DND-41 (cell line): ENCODE data around the gene MCF2L2.

Experiments
- ATAC-seq: fragments of 200-7000 bp; cut with Tn5 transposase; 3 replicates; pipeline ENCODE4 v1.9.1; 2021; ENCODE audit warnings: low read depth; ENCODE audit not compliant: insufficient read depth
- DNase-seq: peaks from one replicate; pipeline ENCODE4 v3.0.0-alpha.2; 2020
- H2AFZ ChIP-seq: 2 replicates; pipeline ENCODE4 v1.6.0; 2012; ENCODE audit warnings: low read depth, low read length
- H3K27ac ChIP-seq: 2 replicates; pipeline ENCODE4 v1.5.1; 2012; ENCODE audit warnings: low read length, inconsistent platforms
- H3K27me3 ChIP-seq: fragments of 200-600 bp; sonication (generic); 2 replicates; pipeline ENCODE4 v1.6.0; 2012; ENCODE audit warnings: low read length, mild to moderate bottlenecking, inconsistent platforms; ENCODE audit not compliant: insufficient read depth, poor library complexity
- H3K36me3 ChIP-seq: 2 replicates; pipeline ENCODE4 v1.5.1; 2012; ENCODE audit warnings: low read length, inconsistent platforms; ENCODE audit not compliant: insufficient read depth
- H3K4me1 ChIP-seq: 2 replicates; pipeline ENCODE4 v1.5.1; 2012; ENCODE audit warnings: mild to moderate bottlenecking, low read length; ENCODE audit not compliant: insufficient read depth
- H3K4me2 ChIP-seq: 2 replicates; pipeline ENCODE4 v1.6.0; 2012; ENCODE audit warnings: mild to moderate bottlenecking, moderate library complexity, low read length, inconsistent platforms; ENCODE audit not compliant: insufficient read depth
- H3K4me3 ChIP-seq, 2 experiments: fragments of 200-600 bp in 1 of 2; shearing (Covaris generic) in 1 of 2; 2 replicates each; pipeline ENCODE4 v1.5.1; 2012 to 2016; ENCODE audit warnings: inconsistent platforms in 2 of 2, low read length in 2 of 2, mild to moderate bottlenecking in 2 of 2, low read depth in 1 of 2, moderate library complexity in 1 of 2
- H3K79me2 ChIP-seq: 2 replicates; pipeline ENCODE4 v1.6.0; 2012; ENCODE audit warnings: low read length, inconsistent platforms; ENCODE audit not compliant: insufficient read depth
- H3K9ac ChIP-seq: 2 replicates; pipeline ENCODE4 v1.6.0; 2012; ENCODE audit warnings: low read depth, mild to moderate bottlenecking, inconsistent platforms, low read length, moderate library complexity
- H3K9me3 ChIP-seq: 2 replicates; pipeline ENCODE4 v1.5.1; 2012; ENCODE audit warnings: low read length, moderate library complexity, mild to moderate bottlenecking, inconsistent platforms; ENCODE audit not compliant: insufficient read depth, severe bottlenecking
- H4K20me1 ChIP-seq: 2 replicates; pipeline ENCODE4 v1.6.0; 2012; ENCODE audit warnings: low read length; ENCODE audit not compliant: insufficient read depth
- EZH2 ChIP-seq: IDR thresholded peaks from 3 replicates; pipeline ENCODE4 v1.6.1; 2012; ENCODE audit warnings: borderline replicate concordance, low read depth, mild to moderate bottlenecking, moderate library complexity, low read length, inconsistent platforms; ENCODE audit not compliant: severe bottlenecking
- TF ChIP-seq, protein P1 (sequence below): IDR thresholded peaks from 2 replicates; pipeline ENCODE4 v1.5.1; 2012; ENCODE audit warnings: borderline replicate concordance, low read length, moderate library complexity, mild to moderate bottlenecking; ENCODE audit not compliant: poor library complexity, severe bottlenecking; ENCODE audit errors: extremely low read depth

MCF2L2 gene

GRCh38 chr3:183272142-183272541 lies 156.3 kb downstream of the MCF2L2 start:
- Histone ChIP-seq H3K27me3 (no peaks in the 10 kb centered on the region), H2AFZ (no peak overlapping the region), H4K20me1 (no peaks in the 10 kb centered on the region), H3K27ac (no peak overlapping the region), H3K9ac (no peak overlapping the region), H3K4me1 (0 out of 2 replicates have a peak, but pooled peaks cover 6% of the 10 kb centered on the region), H3K4me3 (no peak overlapping the region), H3K9me3 (no peaks in the 10 kb centered on the region), H3K4me2 (no peak overlapping the region), H3K79me2 (no peaks in the 10 kb centered on the region), H3K36me3 (no peaks in the 10 kb centered on the region)
- TF ChIP-seq EZH2, result no peak
- TF ChIP-seq, protein P1, sequence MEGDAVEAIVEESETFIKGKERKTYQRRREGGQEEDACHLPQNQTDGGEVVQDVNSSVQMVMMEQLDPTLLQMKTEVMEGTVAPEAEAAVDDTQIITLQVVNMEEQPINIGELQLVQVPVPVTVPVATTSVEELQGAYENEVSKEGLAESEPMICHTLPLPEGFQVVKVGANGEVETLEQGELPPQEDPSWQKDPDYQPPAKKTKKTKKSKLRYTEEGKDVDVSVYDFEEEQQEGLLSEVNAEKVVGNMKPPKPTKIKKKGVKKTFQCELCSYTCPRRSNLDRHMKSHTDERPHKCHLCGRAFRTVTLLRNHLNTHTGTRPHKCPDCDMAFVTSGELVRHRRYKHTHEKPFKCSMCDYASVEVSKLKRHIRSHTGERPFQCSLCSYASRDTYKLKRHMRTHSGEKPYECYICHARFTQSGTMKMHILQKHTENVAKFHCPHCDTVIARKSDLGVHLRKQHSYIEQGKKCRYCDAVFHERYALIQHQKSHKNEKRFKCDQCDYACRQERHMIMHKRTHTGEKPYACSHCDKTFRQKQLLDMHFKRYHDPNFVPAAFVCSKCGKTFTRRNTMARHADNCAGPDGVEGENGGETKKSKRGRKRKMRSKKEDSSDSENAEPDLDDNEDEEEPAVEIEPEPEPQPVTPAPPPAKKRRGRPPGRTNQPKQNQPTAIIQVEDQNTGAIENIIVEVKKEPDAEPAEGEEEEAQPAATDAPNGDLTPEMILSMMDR, result no peak
- DNase-seq (no peak), ATAC-seq (no peak)

DNA sequence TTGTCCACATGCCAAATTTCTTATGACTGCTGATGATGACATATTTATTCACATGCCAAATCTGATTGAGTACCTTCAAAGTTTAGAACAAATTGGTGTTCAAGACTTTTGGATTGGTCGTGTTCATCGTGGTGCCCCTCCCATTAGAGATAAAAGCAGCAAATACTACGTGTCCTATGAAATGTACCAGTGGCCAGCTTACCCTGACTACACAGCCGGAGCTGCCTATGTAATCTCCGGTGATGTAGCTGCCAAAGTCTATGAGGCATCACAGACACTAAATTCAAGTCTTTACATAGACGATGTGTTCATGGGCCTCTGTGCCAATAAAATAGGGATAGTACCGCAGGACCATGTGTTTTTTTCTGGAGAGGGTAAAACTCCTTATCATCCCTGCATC lies 158.1 kb downstream of the MCF2L2 start:
- no peak overlapping the region for H2AFZ ChIP-seq
- no peaks in the 10 kb centered on the region for H3K79me2 ChIP-seq

GRCh38 chr3:183269345-183269744 lies 159.1 kb downstream of the MCF2L2 start:
- no peaks in the 10 kb centered on the region for H3K27me3 ChIP-seq
- no peak for TF ChIP-seq EZH2
- TF ChIP-seq, protein P1, result no peak
- no peaks in the 10 kb centered on the region for H3K4me1 ChIP-seq
- H4K20me1 ChIP-seq, result no peaks in the 10 kb centered on the region
- DNase-seq (no peak), ATAC-seq (no peak)
- no peak overlapping the region for H3K4me3 ChIP-seq
- no peaks in the 10 kb centered on the region for H3K36me3 ChIP-seq
- H3K4me2 ChIP-seq, result no peak overlapping the region
- no peak overlapping the region for H2AFZ ChIP-seq
- H3K27ac ChIP-seq, result no peak overlapping the region
- no peaks in the 10 kb centered on the region for H3K79me2 ChIP-seq
- H3K9ac ChIP-seq, result no peak overlapping the region
- H3K9me3 ChIP-seq, result no peaks in the 10 kb centered on the region

More for the DNA sequence above, 158.1 kb downstream of the MCF2L2 start:
- no peak for ATAC-seq
- H3K36me3 ChIP-seq, result no peaks in the 10 kb centered on the region
- no peaks in the 10 kb centered on the region for H3K27me3 ChIP-seq
- DNase-seq, result no peak
- no peak overlapping the region for H3K4me2 ChIP-seq
- no peak for TF ChIP-seq EZH2
- TF ChIP-seq, protein P1, result no peak
- no peak overlapping the region for H3K27ac ChIP-seq
- H4K20me1 ChIP-seq, result no peaks in the 10 kb centered on the region
- no peaks in the 10 kb centered on the region for H3K9me3 ChIP-seq
- H3K4me3 ChIP-seq, result no peak overlapping the region
- H3K4me1 ChIP-seq, result 0 out of 2 replicates have a peak, but pooled peaks cover 3% of the 10 kb centered on the region
- no peak overlapping the region for H3K9ac ChIP-seq

- no peaks in the 10 kb centered on the region for H4K20me1 ChIP-seq
- TF ChIP-seq, protein P1, result no peak
- no peak for TF ChIP-seq EZH2
- no peaks in the 10 kb centered on the region for H3K9me3 ChIP-seq
- H3K4me2 ChIP-seq, result no peak overlapping the region
- no peak overlapping the region for H3K9ac ChIP-seq
- no peaks in the 10 kb centered on the region for H3K36me3 ChIP-seq
- no peak overlapping the region for H3K27ac ChIP-seq
- no peaks in the 10 kb centered on the region for H3K79me2 ChIP-seq
- ATAC-seq, result no peak
- no peaks in the 10 kb centered on the region for H3K4me1 ChIP-seq
- DNase-seq, result no peak
- no peak overlapping the region for H2AFZ ChIP-seq
- peaks cover 4% of the 10 kb centered on the region for H3K27me3 ChIP-seq
- H3K4me3 ChIP-seq, result no peak overlapping the region
Measured at GRCh38 chr3:183268366-183268765, 160.1 kb downstream of the MCF2L2 start.
